H9 (cell line): ENCODE measurements around the gene SUSD2. TPM values are rescaled to one million over a fixed set of nuclear protein-coding genes. Genes with fewer than 3 reads are reported as not detected.

Experiments used
- DNase-seq: peaks from one replicate; pipeline ENCODE4 v3.0.0-alpha.2; 2017
- H2AFZ ChIP-seq: one replicate; pipeline ENCODE4 v1.6.1; 2013; ENCODE audit warnings: mild to moderate bottlenecking, low read length, control low read depth, moderate library complexity
- H2AK5ac ChIP-seq: 2 replicates; pipeline ENCODE4 v1.6.1; 2013; ENCODE audit warnings: low read length, control low read depth, mixed read lengths; ENCODE audit not compliant: insufficient read length
- H2BK120ac ChIP-seq: one replicate; pipeline ENCODE4 v1.6.1; 2013; ENCODE audit warnings: low read depth, mild to moderate bottlenecking, low read length, control low read depth, inconsistent platforms; ENCODE audit not compliant: poor library complexity, severe bottlenecking
- H2BK12ac ChIP-seq: 2 replicates; pipeline ENCODE4 v1.6.1; 2013; ENCODE audit warnings: low read length, control low read depth, mixed read lengths, low read depth; ENCODE audit not compliant: insufficient read length
- H2BK15ac ChIP-seq: 2 replicates; pipeline ENCODE4 v1.6.1; 2013; ENCODE audit warnings: low read depth, low read length, control low read depth
- H2BK20ac ChIP-seq: one replicate; pipeline ENCODE4 v1.6.1; 2013; ENCODE audit warnings: low read depth, mild to moderate bottlenecking, low read length, control low read depth, inconsistent platforms; ENCODE audit not compliant: poor library complexity, severe bottlenecking
- H2BK5ac ChIP-seq: 2 replicates; pipeline ENCODE4 v1.6.1; 2013; ENCODE audit warnings: low read length, control low read depth, mixed read lengths; ENCODE audit not compliant: insufficient read length
- H3K14ac ChIP-seq: 2 replicates; pipeline ENCODE4 v1.6.1; 2013; ENCODE audit warnings: low read length, control low read depth; ENCODE audit not compliant: insufficient read depth
- H3K18ac ChIP-seq: 2 replicates; pipeline ENCODE4 v1.6.1; 2013; ENCODE audit warnings: low read depth, mild to moderate bottlenecking, mixed read lengths, low read length, control low read depth; ENCODE audit not compliant: insufficient read length
- H3K23ac ChIP-seq: 2 replicates; pipeline ENCODE4 v1.6.1; 2013; ENCODE audit warnings: low read length, control low read depth, mixed read lengths, low read depth; ENCODE audit not compliant: insufficient read length
- H3K23me2 ChIP-seq: 2 replicates; pipeline ENCODE4 v1.6.1; 2013; ENCODE audit warnings: low read depth, mild to moderate bottlenecking, mixed read lengths, low read length, control low read depth; ENCODE audit not compliant: insufficient read length, poor library complexity, severe bottlenecking
- H3K27ac ChIP-seq: 2 replicates; pipeline ENCODE4 v1.5.1; 2013; ENCODE audit warnings: low read length, control low read depth, mixed read lengths, low read depth; ENCODE audit not compliant: insufficient read length
- H3K27me3 ChIP-seq: 2 replicates; pipeline ENCODE4 v1.6.1; 2013; ENCODE audit warnings: low read length, control low read depth, inconsistent platforms; ENCODE audit not compliant: insufficient read depth
- H3K4ac ChIP-seq: 2 replicates; pipeline ENCODE4 v1.6.1; 2013; ENCODE audit warnings: low read depth, mild to moderate bottlenecking, control low read depth, inconsistent platforms, low read length, moderate library complexity
- H3K4me1 ChIP-seq: 2 replicates; pipeline ENCODE4 v1.6.1; 2013; ENCODE audit warnings: low read length, control low read depth, inconsistent platforms; ENCODE audit not compliant: insufficient read depth
- H3K4me2 ChIP-seq: 2 replicates; pipeline ENCODE4 v1.6.1; 2013; ENCODE audit warnings: low read length, control low read depth, mixed read lengths; ENCODE audit not compliant: insufficient read length, insufficient read depth
- H3K56ac ChIP-seq: 2 replicates; pipeline ENCODE4 v1.6.1; 2013; ENCODE audit warnings: low read depth, mild to moderate bottlenecking, mixed read lengths, low read length, control low read depth; ENCODE audit not compliant: insufficient read length
- H3K79me1 ChIP-seq: 2 replicates; pipeline ENCODE4 v1.6.1; 2013; ENCODE audit warnings: low read depth, mild to moderate bottlenecking, moderate library complexity, low read length, control low read depth, inconsistent platforms; ENCODE audit not compliant: insufficient read depth, poor library complexity, severe bottlenecking
- H3K79me2 ChIP-seq: 2 replicates; pipeline ENCODE4 v1.6.1; 2013; ENCODE audit warnings: low read length, control low read depth, inconsistent platforms; ENCODE audit not compliant: insufficient read depth
- H3K9ac ChIP-seq: 2 replicates; pipeline ENCODE4 v1.6.1; 2013; ENCODE audit warnings: low read length, control low read depth, mixed read lengths; ENCODE audit not compliant: insufficient read length; ENCODE audit errors: extremely low read depth
- H3K9me3 ChIP-seq: one replicate; pipeline ENCODE4 v1.6.1; 2013; ENCODE audit warnings: low read depth, low read length, inconsistent platforms; ENCODE audit not compliant: control insufficient read depth
- H3T11ph ChIP-seq: one replicate; pipeline ENCODE4 v1.6.1; 2013; ENCODE audit warnings: mild to moderate bottlenecking, low read length, control low read depth, inconsistent platforms
- H4K20me1 ChIP-seq: one replicate; pipeline ENCODE4 v1.6.1; 2013; ENCODE audit not compliant: control insufficient read depth, insufficient read length, insufficient read depth
- H4K5ac ChIP-seq: 2 replicates; pipeline ENCODE4 v1.6.1; 2013; ENCODE audit warnings: low read depth, mild to moderate bottlenecking, mixed read lengths, low read length, control low read depth; ENCODE audit not compliant: insufficient read length
- H4K8ac ChIP-seq: replicated peaks from 2 replicates; pipeline ENCODE4 v1.6.1; 2013; ENCODE audit warnings: low read length, control low read depth, mixed read lengths, low read depth; ENCODE audit not compliant: insufficient read length
- H4K91ac ChIP-seq: 2 replicates; pipeline ENCODE4 v1.6.1; 2013; ENCODE audit warnings: low read depth, mild to moderate bottlenecking, moderate library complexity, mixed read lengths, low read length, control low read depth; ENCODE audit not compliant: insufficient read length
- H3K27ac Mint-ChIP-seq, 3 experiments: 2 replicates in 2 of 3; 3 replicates in 1 of 3; pipeline ENCODE4 v1.8.0; 2020 to 2021; ENCODE audit warnings: mixed read lengths in 3 of 3, mild to moderate bottlenecking in 1 of 3, moderate library complexity in 1 of 3
- H3K27me3 Mint-ChIP-seq: 2 replicates; pipeline ENCODE4 v1.8.0; 2021; ENCODE audit warnings: low read depth, mild to moderate bottlenecking, moderate library complexity, mixed read lengths
- H3K36me3 Mint-ChIP-seq, 3 experiments: 2 replicates in 2 of 3; 3 replicates in 1 of 3; pipeline ENCODE4 v1.8.0; 2020 to 2021; ENCODE audit warnings: low read depth in 3 of 3, mixed read lengths in 3 of 3; ENCODE audit not compliant: insufficient read depth in 1 of 3
- H3K4me1 Mint-ChIP-seq, 2 experiments: 2 replicates each; pipeline ENCODE4 v1.8.0; 2020; ENCODE audit warnings: mixed read lengths in 2 of 2
- H3K4me3 Mint-ChIP-seq, 2 experiments: 2 replicates in 1 of 2; 3 replicates in 1 of 2; pipeline ENCODE4 v1.8.0; 2020 to 2021; ENCODE audit warnings: mild to moderate bottlenecking in 2 of 2, mixed read lengths in 2 of 2, moderate library complexity in 1 of 2
- H3K9me3 Mint-ChIP-seq, 2 experiments: 2 replicates in 1 of 2; 3 replicates in 1 of 2; pipeline ENCODE4 v1.8.0; 2020; ENCODE audit warnings: mild to moderate bottlenecking in 2 of 2, mixed read lengths in 2 of 2, moderate library complexity in 1 of 2
- CTCF ChIP-seq: fragments of 200-600 bp; sonication (generic); conservative IDR thresholded peaks from 3 replicates; pipeline ENCODE4 v1.8.0; 2021; ENCODE audit warnings: antibody characterized with exemption, mild to moderate bottlenecking
- WGBS: extraction: QIAGEN DNeasy Blood & Tissue Kit; methylation state at CpG from one replicate; pipeline ENCODE4 v1.1.7; 2013; ENCODE audit warnings: missing lambda C conversion rate, low lambda C conversion rate, mixed read lengths; ENCODE audit not compliant: insufficient read length; ENCODE audit errors: extremely low coverage; 5-methylcytosine and 5-hydroxymethylcytosine counted together
- total RNA-seq: library from RNA; stranded (reverse); gene quantifications from 2 replicates; pipeline ENCODE4 v1.2.1, GENCODE V29; 2021

Gene SUSD2
- total RNA-seq, 1 experiment from 2014 or later, result 4.2 TPM

GRCh38 chr22:24159650-24160049 lies 21.6 kb upstream of the SUSD2 start:
- Histone ChIP-seq H4K91ac (no peak overlapping the region), H3K4me1 (no peaks in the 10 kb centered on the region; the same call in 1 of the 2 replicates), H4K8ac (no peak overlapping the region), H4K20me1 (no peaks in the 10 kb centered on the region), H2BK20ac (no peak overlapping the region), H3K9me3 (no peaks in the 10 kb centered on the region), H3K4ac (no peak overlapping the region), H2AFZ (no peak overlapping the region), H3K27me3 (no peaks in the 10 kb centered on the region), H3K23ac (no peak overlapping the region), H3K79me2 (no peaks in the 10 kb centered on the region), H2AK5ac (no peak overlapping the region), H4K5ac (no peak overlapping the region), H2BK120ac (no peak overlapping the region), H3K9ac (no peak overlapping the region), H3T11ph (no peak overlapping the region), H3K56ac (no peak overlapping the region), H3K27ac (no peak overlapping the region), H3K4me2 (no peak overlapping the region), H2BK5ac (no peak overlapping the region), H3K23me2 (peaks cover 10% of the 10 kb centered on the region), H3K14ac (no peak overlapping the region), H3K79me1 (no peaks in the 10 kb centered on the region), H2BK15ac (no peak overlapping the region), H2BK12ac (no peak overlapping the region), H3K18ac (no peak overlapping the region)
- no peak for DNase-seq
- no peak overlapping the region for H3K4me3 Mint-ChIP-seq
- peaks cover 21 to 33% of the 10 kb centered on the region in 2 experiments for H3K4me1 Mint-ChIP-seq
- H3K27me3 Mint-ChIP-seq, result peaks cover 9% of the 10 kb centered on the region; the same call in 1 of the 2 replicates
- TF ChIP-seq CTCF, result no peak
- WGBS, result no CpG with 5 or more reads among the region's 2 CpGs
- no peak overlapping the region for H3K27ac Mint-ChIP-seq
- H3K36me3 Mint-ChIP-seq, result peaks cover 0 to 4% (median 4%) of the 10 kb centered on the region in 3 experiments; a peak in 5 of 7 replicates
- H3K9me3 Mint-ChIP-seq, result no peaks in the 10 kb centered on the region
